NK-92 (cell line): ENCODE results near the gene SCLY.
"Not testable (repeated sequence)": the region's sequence is repeated elsewhere in the genome, so short reads cannot be mapped to it uniquely, and the experiment has no call there.

Source experiments
- DNase-seq: peaks from one replicate; lab custom pipeline; 2025; ENCODE audit not compliant: unreplicated experiment; lab: John Stamatoyannopoulos, UW

Gene SCLY

GRCh38 chr2:238040918-238041317 is 19.9 kb upstream of the SCLY start:
- no peak for DNase-seq

DNA sequence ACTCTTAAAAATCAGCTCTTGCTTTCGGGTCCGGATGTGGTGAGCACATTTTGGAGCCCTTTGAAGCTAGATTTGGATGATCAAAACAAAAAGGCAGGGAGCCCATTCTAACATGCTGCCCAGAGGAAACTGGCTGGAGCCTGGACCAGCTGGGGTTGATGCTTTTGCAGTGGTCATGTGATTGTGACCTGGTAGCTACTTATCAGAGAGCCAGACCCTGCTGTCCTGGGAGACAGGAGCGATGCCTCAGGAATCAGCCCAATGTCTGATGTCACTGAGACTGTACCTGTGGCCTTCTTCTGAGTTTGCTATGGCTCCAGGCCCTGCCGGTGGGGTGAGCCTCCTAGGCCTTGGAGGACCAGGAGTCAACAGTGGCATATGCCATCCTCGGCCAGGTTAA is 18.7 kb upstream of the SCLY start:
- DNase-seq: no peak

- no peak for DNase-seq
These were observed 17.8 kb upstream of the SCLY start for GRCh38 chr2:238042849-238043584.

DNA sequence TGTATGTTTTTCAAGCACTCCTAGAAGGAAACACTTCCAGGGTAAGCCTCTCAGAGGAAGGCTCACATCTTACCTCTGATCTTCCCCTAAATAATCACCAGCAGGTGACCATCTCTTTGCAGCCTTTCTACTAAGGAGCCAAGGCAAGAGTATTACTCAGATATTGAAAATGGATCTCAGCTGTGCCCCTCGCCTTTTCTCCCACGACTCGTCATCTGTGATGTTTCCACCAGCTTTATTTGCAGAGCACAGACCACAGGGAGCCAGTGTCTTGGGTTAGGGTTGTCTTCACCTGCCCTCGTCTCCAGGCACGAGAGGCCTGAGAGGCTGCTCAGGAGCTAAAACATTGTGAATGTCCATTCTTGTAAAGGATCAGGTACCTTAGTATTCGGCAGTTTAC is 16.9 kb upstream of the SCLY start:
- DNase-seq: no peak

DNA sequence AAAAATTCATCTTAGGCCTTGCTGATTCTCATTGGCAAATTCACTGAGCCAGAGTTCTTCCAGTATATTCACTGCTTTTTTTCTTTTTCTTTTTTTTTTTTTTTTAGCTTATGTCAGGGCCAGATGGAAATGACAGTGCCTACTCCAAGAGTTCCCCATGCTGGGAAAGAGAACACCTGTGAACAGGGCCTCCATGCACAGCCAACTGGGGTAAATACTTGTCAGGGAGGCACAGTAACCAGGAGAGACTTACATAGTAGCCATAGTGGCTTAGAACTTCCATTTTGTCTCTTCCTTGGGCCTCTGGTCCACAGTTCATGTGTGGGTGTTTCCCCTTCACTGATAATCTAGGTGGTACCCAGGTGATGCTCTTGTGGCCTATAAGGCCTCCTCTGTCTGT is 15.2 kb upstream of the SCLY start:
- DNase-seq: no peak

GRCh38 chr2:238046725-238047270 is 14.0 kb upstream of the SCLY start:
- DNase-seq: no peak

DNA sequence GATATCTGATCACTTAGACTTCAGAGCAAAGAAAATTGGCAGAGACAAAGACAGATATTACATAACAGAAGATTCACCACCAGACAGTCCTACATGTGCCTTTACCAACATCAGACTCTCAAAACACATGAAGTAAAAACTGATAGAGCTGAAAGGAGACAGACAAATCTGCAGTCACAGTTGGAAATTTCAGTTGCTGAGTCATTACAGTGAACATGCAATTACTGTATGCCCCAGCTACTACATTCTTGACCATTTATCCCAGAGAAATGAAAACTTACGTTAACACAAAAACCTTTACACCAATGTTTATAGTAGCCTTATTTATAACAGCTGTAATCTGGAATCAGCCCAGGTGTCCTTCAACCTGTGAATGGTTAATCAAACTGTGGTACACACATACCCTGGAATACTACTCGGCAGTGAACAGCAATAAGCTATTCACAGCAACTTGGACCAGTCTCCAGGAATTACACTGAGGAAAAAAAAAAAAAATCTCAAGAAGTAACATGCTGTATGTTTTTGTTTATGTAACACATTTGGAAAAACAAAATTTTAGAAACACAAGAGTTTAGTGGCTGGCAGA is 7.5 kb upstream of the SCLY start:
- no peak for DNase-seq

GRCh38 chr2:238055841-238056240 is 5.0 kb upstream of the SCLY start:
- no peak for DNase-seq

- DNase-seq: not testable (repeated sequence)
These were observed 2.9 kb upstream of the SCLY start for GRCh38 chr2:238057696-238058575.

- no peak for DNase-seq
These were observed 1.3 kb upstream of the SCLY start for GRCh38 chr2:238059505-238059904.

DNA sequence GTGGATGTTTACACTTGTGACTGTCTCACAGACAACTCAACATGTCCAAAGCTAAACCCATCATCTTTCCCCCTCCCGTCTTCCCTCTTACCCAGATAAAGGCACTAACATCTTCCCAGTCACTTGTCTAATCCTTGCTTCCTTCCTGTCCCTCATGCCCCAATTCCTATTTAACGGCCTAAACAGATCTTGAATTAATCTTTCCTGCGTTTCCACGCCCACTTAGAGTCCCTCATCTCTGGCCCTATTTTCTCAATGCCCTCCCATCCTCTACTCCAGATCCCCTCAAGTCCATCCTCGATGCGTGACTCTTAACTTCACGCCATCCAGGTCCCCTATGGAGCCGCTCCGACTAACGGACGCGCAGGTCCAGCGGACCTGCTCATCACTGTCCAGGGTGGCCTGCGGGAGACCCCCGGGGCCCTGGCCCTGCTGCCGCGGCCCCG is 682 bp upstream of the SCLY start:
- no peak for DNase-seq

GRCh38 chr2:238061315-238062202 is 758 bp downstream of the SCLY start:
- DNase-seq: no peak

- no peak for DNase-seq
These were observed 2.8 kb downstream of the SCLY start for GRCh38 chr2:238063414-238064189.

DNA sequence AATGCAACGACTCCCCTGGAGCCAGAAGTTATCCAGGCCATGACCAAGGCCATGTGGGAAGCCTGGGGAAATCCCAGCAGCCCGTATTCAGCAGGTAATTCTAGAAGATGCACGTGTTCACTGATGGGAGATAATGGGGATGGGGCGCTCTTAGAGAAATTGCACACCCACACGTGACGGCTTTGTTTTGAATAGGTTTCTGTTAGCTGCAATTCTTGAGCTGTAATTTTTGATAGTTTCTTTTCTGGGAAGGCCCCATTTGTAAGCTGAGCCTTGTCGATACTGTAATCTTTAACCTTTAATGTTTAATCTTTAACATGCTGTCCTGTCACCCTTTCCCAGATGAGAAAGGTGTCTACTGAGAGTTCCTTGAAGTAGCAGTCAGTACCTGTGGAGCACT is 3.6 kb downstream of the SCLY start:
- DNase-seq: no peak

GRCh38 chr2:238065071-238065846 is 4.5 kb downstream of the SCLY start:
- DNase-seq: no peak

GRCh38 chr2:238066218-238066617 is 5.4 kb downstream of the SCLY start:
- no peak for DNase-seq

DNA sequence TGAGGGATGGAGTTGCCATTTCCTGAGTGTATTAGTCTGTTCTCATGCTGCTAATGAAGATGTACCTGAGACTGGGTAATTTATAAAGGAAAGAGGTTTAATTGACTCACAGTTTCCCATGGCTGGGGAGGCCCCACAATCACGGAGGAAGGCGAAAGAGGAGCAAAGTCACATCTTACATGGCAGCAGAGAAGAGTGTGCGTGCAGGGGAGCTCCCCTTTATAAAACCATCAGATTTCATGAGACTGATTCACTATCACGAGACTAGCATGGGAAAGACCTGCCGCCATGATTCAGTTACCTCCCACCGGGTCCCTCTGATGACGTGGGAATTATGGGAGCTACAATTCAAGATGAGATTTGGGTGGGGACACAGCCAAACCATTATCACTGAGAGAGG is 5.9 kb downstream of the SCLY start:
- DNase-seq: not testable (repeated sequence)

GRCh38 chr2:238067939-238068338 is 7.1 kb downstream of the SCLY start:
- no peak for DNase-seq
